ENCODE results near the gene JPH3.
"Not testable (repeated sequence)": the region's sequence is repeated elsewhere in the genome, so short reads cannot be mapped to it uniquely, and the experiment has no call there.

JPH3 gene

DNA sequence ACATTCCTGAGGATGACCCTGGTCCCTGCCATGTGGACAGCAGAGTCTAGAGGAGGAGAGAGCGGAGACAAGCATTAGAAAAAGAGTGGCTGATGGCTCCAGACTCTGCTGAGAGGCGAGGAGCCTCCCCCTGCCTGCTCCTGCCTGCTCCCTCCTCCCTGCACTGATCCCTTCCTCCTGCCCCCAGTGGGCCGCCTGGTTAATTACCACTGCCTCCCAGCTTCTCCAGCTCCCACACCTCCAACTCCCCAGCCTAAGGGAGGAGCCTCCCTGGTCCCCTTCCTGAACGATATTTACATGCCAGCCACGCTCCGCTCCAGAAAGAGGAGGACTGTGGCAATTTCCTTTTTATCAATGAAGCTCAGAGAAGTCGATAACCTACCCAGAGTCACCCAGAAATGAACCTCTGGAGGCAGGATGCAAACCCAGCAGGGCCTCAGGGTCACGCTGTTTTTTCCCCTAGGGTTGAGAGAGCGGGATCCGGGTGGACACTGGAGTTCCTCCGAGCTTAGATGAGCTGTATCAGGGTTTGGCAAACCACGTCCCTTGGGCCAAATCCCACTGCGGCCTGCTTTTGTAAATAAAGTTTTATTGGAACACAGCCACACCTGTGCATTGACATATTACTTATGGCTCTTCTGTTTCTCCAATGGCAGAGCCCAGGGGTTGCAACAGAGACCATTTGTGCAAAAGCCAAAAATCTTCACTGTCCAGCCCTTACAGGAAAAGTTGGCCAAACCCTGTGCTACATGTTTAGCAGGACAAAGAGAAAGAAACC lies 27.1 kb upstream of the JPH3 start:
- DNase-seq, result no peak

- no peak for DNase-seq
Measured at GRCh38 chr16:87576171-87576570, 26.1 kb upstream of the JPH3 start.

GRCh38 chr16:87578142-87578930 lies 24.0 kb upstream of the JPH3 start:
- DNase-seq, result not testable (repeated sequence)

GRCh38 chr16:87579691-87580090 lies 22.6 kb upstream of the JPH3 start:
- DNase-seq, result no peak

- DNase-seq, result peak; percentile 5
Measured at GRCh38 chr16:87580855-87581261, 21.4 kb upstream of the JPH3 start.

GRCh38 chr16:87581857-87582215 lies 20.5 kb upstream of the JPH3 start:
- no peak for DNase-seq

DNA sequence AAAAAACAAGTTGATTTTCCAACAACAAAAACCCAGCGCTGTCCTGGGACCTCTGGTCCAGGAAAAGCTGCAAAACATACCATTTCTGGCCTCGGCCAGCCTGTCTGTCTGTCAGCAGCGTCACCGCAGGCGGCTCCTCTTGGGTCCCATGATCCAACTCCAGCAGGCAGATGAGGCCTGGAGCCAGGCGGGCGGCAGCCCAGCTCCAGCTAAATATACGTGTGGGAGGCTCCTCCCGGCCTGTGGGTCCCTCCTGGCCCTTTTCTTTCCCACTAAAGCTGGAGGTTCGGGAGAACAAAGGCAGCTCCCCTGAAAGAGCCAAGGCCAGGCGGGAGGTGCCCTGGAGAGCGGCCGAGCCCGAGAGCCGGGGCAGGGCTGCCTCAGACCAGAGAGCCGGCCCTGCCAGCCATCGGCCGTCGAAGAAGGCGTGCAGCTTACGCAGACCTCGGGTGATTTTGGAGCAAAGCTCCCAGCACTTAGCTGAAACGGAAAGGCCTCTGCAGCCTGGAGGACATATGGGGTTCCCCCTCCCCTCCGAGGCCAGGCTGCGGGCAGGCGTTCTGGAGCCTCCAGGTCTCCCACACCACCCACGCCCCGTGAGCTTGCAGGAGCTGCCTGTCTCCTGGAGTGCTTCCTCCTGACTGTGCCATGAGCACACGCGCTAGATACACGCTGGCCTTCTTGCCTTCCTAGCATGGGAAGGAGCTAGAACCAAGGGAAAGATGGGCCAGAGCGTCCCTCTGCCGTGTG lies 19.9 kb upstream of the JPH3 start:
- DNase-seq, result no peak

- no peak for DNase-seq
Measured at GRCh38 chr16:87582966-87583325, 19.4 kb upstream of the JPH3 start.

DNA sequence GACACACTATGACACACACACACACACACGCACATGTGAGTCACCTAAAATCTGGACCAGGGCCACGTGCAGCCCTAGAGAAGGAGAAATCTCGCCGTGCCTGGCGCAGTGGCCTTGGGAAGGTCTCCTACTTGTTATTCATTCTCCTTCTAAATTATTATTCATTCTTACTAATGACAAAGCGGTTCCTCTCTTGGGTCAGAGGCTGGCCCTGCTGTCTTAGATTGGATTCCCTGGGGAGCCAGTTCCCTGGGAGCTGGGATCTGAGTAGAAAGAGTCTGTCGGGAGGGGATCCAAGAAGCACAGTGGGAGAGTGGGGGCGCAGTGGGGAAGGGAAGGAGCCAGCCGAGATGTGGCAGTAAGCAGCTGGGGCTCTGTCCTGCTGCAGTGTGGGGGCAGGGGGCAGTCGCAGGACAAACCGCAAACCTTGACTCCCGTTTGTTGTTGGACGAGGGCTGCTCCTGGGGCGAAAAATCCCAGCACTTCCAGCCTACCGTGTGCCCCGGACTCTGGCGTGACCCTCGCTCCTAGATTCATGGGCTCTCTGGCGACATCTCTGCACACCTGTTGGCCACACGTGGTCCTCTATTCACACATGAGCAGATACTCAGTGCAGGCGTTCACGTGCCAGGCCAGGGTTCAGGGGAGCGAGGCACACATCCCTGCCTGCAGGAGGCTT lies 18.7 kb upstream of the JPH3 start:
- no peak for DNase-seq

GRCh38 chr16:87584271-87584670 lies 18.0 kb upstream of the JPH3 start:
- no peak for DNase-seq

DNA sequence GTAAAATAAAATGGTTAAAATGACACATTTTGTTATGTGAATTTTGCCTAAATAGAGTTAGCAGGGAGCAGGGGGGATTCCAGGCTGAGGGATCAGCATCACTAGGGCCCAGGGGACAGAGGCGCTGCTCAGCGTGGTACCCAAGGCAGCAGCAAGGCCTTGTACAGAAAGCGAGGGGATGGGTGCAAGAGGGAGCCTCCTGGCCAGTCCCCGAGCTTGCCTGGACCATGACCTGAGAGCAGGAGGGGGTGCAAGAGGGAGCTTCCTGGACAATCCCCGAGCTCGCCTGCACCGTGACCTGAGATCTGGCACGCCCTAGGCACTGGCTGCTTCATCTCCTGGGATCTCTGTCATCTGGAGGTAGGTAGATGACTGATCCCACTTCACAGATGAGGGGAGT lies 17.3 kb upstream of the JPH3 start:
- DNase-seq, result no peak

- DNase-seq, result no peak
Measured at GRCh38 chr16:87585442-87586200, 16.7 kb upstream of the JPH3 start.

DNA sequence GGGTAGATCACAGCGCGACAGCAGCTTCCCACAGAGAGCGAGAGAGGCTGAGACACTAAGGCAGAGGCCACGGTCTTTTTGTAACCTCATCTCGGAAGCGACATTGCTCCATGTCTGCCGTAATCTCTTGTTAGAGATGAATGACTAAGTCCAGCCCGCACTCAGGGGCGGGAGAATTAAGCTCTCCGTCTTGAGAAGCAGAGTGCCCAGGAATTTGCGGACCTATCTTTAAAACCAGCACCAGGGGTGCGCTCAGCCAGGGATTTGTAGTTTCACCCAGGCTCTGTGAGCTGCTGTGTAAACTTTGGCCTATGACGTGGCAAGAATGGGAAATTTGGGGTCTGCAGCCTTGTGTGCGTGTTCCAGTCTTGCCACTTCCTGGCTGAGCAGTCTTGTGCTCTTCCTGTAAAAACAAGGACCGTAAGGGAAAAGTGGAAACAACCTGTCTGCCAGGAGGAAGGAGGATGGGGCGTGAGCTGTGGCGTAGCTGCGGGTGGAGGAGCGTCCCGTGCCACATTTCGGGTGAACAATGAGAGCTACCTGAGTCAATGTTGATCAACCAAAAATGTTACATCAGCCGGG lies 16.0 kb upstream of the JPH3 start:
- no peak for DNase-seq

DNA sequence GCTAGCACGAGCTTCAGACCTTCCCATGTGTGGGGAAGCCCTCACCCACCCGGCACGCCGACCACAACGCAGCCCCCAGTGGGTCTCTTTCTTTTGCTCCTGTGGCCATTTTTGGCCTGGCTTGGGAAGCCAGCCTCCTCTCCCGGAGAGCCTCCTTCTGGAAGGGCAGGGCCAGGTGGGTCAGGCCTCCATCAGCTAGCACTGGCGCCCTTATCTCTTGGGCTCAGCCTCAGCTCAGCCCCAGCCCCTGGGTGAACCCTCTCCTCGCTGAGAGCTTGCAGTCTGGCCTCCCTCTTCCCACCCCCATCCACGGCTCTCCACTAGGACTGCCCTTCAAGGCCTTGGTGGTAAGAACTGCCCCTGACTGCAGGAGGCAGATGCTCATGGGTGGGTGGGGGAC lies 14.7 kb upstream of the JPH3 start:
- no peak for DNase-seq

DNA sequence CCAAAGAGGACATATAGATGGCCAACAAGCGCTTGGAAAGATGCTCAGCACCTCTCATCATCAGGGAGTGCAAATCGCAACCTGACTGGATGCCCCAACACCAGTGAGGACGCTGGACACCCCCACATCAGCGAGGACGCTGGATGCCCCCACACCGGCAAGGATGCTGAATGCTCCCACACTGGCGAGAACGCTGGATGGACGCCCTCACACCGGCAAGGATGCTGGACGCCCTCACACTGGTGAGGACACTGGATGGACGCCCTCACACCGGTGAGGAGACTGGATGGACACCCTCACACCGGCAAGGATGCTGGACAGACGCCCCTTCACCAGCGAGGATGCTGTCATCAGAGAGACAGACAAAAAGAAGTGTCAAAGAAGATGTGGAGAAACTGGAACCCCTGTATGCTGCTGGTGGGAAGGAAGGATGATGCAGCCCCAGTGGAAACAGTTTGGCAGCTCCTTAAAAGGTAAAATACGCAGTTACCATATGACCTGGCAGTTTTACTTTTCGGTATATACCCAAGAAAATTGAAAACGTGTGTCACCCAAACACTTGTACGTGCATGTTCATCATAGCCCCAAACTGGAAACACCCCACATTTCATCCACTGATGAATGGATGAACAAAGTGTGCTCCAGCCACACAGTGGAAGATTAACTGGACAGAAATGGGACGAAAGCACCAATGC lies 10.1 kb upstream of the JPH3 start:
- DNase-seq, result no peak

- no peak for DNase-seq
Measured at GRCh38 chr16:87593710-87594258, 8.5 kb upstream of the JPH3 start.

DNA sequence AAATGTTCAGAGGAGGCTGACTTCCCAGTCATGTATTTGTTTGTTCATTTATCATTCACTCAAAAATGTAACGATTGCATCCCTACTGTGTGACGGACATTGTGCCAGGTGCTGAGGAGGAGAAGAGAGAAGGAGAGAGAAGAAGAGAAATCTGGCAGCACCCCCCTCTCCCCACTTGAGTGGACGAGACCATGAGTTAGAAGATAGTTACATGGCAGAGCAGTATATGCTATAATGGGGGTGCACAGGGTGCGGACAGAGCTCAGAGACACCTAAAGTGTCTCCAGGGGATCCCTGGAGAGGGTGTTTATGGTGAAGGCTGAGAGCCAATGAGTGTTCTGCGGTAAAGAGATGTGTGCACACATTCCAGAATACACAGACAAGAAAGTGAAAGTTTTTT lies 6.6 kb upstream of the JPH3 start:
- DNase-seq, result no peak

GRCh38 chr16:87597324-87597830 lies 4.9 kb upstream of the JPH3 start:
- DNase-seq, result no peak

GRCh38 chr16:87598431-87598830 lies 3.9 kb upstream of the JPH3 start:
- DNase-seq, result no peak

GRCh38 chr16:87600246-87600645 lies 2.1 kb upstream of the JPH3 start:
- DNase-seq, result no peak

Data from activated naive CD4-positive, alpha-beta T cell treated with Interleukin-2 at 50 U/mL for 16 hours (primary cell).